Hematopoietic multipotent progenitor cell treated with erythropoietin and hydrocortisone succinate and interleukin-3 and kit ligand, for 6 days (in vitro differentiated cells): ENCODE measurements around the gene AOPEP.
"Not testable (repeated sequence)": the region's sequence is repeated elsewhere in the genome, so short reads cannot be mapped to it uniquely, and the experiment has no call there.

Experiments used
- DNase-seq: peaks from one replicate; pipeline ENCODE4 v3.0.0-alpha.2; 2015

AOPEP gene

GRCh38 chr9:94872891-94873511 lies 146.5 kb downstream of the AOPEP start:
- DNase-seq: no peak

GRCh38 chr9:94874316-94874715 lies 147.8 kb downstream of the AOPEP start:
- no peak for DNase-seq

GRCh38 chr9:94875300-94876020 lies 149.0 kb downstream of the AOPEP start:
- DNase-seq: no peak

GRCh38 chr9:94878804-94879203 lies 152.3 kb downstream of the AOPEP start:
- not testable (repeated sequence) for DNase-seq

- DNase-seq: no peak
Observed at GRCh38 chr9:94879230-94879629, 152.7 kb downstream of the AOPEP start.

- DNase-seq: no peak
Observed at GRCh38 chr9:94881023-94881422, 154.5 kb downstream of the AOPEP start.

GRCh38 chr9:94881454-94881853 lies 155.0 kb downstream of the AOPEP start:
- no peak for DNase-seq

- DNase-seq: no peak
Observed at GRCh38 chr9:94881940-94882339, 155.4 kb downstream of the AOPEP start.

- peak; percentile 11 for DNase-seq
Observed at GRCh38 chr9:94882966-94883641, 156.6 kb downstream of the AOPEP start.

GRCh38 chr9:94885854-94886447 lies 159.5 kb downstream of the AOPEP start:
- no peak for DNase-seq

- DNase-seq: no peak
Observed at GRCh38 chr9:94887721-94888120, 161.2 kb downstream of the AOPEP start.

GRCh38 chr9:94888775-94889174 lies 162.3 kb downstream of the AOPEP start:
- DNase-seq: no peak

- DNase-seq: no peak
Observed at GRCh38 chr9:94889628-94890027, 163.1 kb downstream of the AOPEP start.

GRCh38 chr9:94891183-94891582 lies 164.7 kb downstream of the AOPEP start:
- no peak for DNase-seq

GRCh38 chr9:94892675-94893074 lies 166.2 kb downstream of the AOPEP start:
- no peak for DNase-seq

GRCh38 chr9:94894094-94894699 lies 167.7 kb downstream of the AOPEP start:
- DNase-seq: no peak

GRCh38 chr9:94895668-94896067 lies 169.2 kb downstream of the AOPEP start:
- no peak for DNase-seq

GRCh38 chr9:94896512-94896911 lies 170.0 kb downstream of the AOPEP start:
- DNase-seq: no peak

- DNase-seq: no peak
Observed at GRCh38 chr9:94899464-94900221, 173.1 kb downstream of the AOPEP start.

- DNase-seq: no peak
Observed at GRCh38 chr9:94900222-94901018, 173.9 kb downstream of the AOPEP start.

GRCh38 chr9:94901019-94901363 lies 174.5 kb downstream of the AOPEP start:
- DNase-seq: no peak

- DNase-seq: no peak
Observed at GRCh38 chr9:94903961-94904421, 177.5 kb downstream of the AOPEP start.
